KMS-11 (cell line): Measurements from ENCODE around the gene PDE2A.
A peak's percentile ranks its signal among the peaks of the same experiment; 100 is the strongest.

ENCODE experiments used
- H2AFZ ChIP-seq: fragments of 200-600 bp; sonication (generic); 2 replicates; pipeline ENCODE4 v1.6.1; 2016; ENCODE audit warnings: antibody characterized with exemption, mixed run types, low read depth
- H3K27ac ChIP-seq: fragments of 200-600 bp; sonication (generic); 2 replicates; pipeline ENCODE4 v1.6.1; 2016; ENCODE audit warnings: mild to moderate bottlenecking, mixed run types
- H3K27me3 ChIP-seq: fragments of 200-600 bp; sonication (generic); 2 replicates; pipeline ENCODE4 v1.6.1; 2017; ENCODE audit warnings: mild to moderate bottlenecking, low read depth, mixed run types, moderate library complexity; ENCODE audit not compliant: insufficient read depth
- H3K36me3 ChIP-seq: fragments of 200-600 bp; sonication (generic); 2 replicates; pipeline ENCODE4 v1.6.1; 2017; ENCODE audit warnings: mild to moderate bottlenecking, mixed run types; ENCODE audit not compliant: insufficient read depth
- H3K4me1 ChIP-seq: fragments of 200-600 bp; sonication (generic); 2 replicates; pipeline ENCODE4 v1.6.1; 2016; ENCODE audit warnings: mild to moderate bottlenecking, low read depth, mixed run types; ENCODE audit not compliant: poor library complexity, severe bottlenecking
- H3K4me2 ChIP-seq: fragments of 200-600 bp; sonication (generic); 2 replicates; pipeline ENCODE4 v1.7.0; 2016; ENCODE audit warnings: mild to moderate bottlenecking, mixed run types
- H3K4me3 ChIP-seq: fragments of 200-600 bp; sonication (generic); IDR thresholded peaks from 2 replicates; pipeline ENCODE4 v1.6.1; 2017; ENCODE audit warnings: low read depth, low read length, mixed read lengths; ENCODE audit not compliant: insufficient read depth
- H3K79me2 ChIP-seq: fragments of 200-600 bp; sonication (generic); 2 replicates; pipeline ENCODE4 v1.6.1; 2016; ENCODE audit warnings: low read depth, mixed run types; ENCODE audit not compliant: insufficient read depth
- H3K9ac ChIP-seq: fragments of 200-600 bp; sonication (generic); 2 replicates; pipeline ENCODE4 v1.6.1; 2016; ENCODE audit warnings: mild to moderate bottlenecking, mixed run types
- H4K20me1 ChIP-seq: fragments of 200-600 bp; sonication (generic); 2 replicates; pipeline ENCODE4 v1.6.1; 2016; ENCODE audit warnings: mild to moderate bottlenecking, mixed run types; ENCODE audit not compliant: insufficient read depth
- CTCF ChIP-seq: fragments of 200-600 bp; sonication (generic); conservative IDR thresholded peaks from 2 replicates; pipeline ENCODE4 v1.6.1; 2017; ENCODE audit warnings: low read depth, mild to moderate bottlenecking, antibody characterized with exemption, low read length, moderate library complexity, mixed read lengths

PDE2A gene

GRCh38 chr11:72721276-72721675, 47.1 kb upstream of the PDE2A start:
- Histone ChIP-seq H4K20me1 (no peaks in the 10 kb centered on the region), H3K36me3 (no peaks in the 10 kb centered on the region), H3K27me3 (no peaks in the 10 kb centered on the region), H3K79me2 (peaks cover 44% of the 10 kb centered on the region), H3K4me3 (no peak overlapping the region), H3K27ac (peak overlapping the region; percentile 59; the same call in 1 of the 2 replicates), H2AFZ (no peak overlapping the region), H3K4me2 (peak overlapping the region; percentile 98), H3K9ac (peak overlapping the region; percentile 62; the same call in 1 of the 2 replicates), H3K4me1 (peaks cover 46% of the 10 kb centered on the region)
- no peak for TF ChIP-seq CTCF

- H2AFZ ChIP-seq: no peak overlapping the region
- no peaks in the 10 kb centered on the region for H3K36me3 ChIP-seq
- H4K20me1 ChIP-seq: no peaks in the 10 kb centered on the region
- peaks cover 46% of the 10 kb centered on the region for H3K4me1 ChIP-seq
- H3K4me2 ChIP-seq: peak overlapping the region; percentile 98
- H3K9ac ChIP-seq: peak overlapping the region; percentile 62; the same call in 1 of the 2 replicates
- peaks cover 44% of the 10 kb centered on the region for H3K79me2 ChIP-seq
- H3K27ac ChIP-seq: peak overlapping the region; percentile 59; the same call in 1 of the 2 replicates
- no peak overlapping the region for H3K4me3 ChIP-seq
- TF ChIP-seq CTCF: no peak
- H3K27me3 ChIP-seq: no peaks in the 10 kb centered on the region
Measured at GRCh38 chr11:72720784-72721183, 46.6 kb upstream of the PDE2A start.

GRCh38 chr11:72720047-72720446, 45.8 kb upstream of the PDE2A start:
- Histone ChIP-seq H3K4me2 (peak overlapping the region; percentile 98), H4K20me1 (no peaks in the 10 kb centered on the region), H3K36me3 (no peaks in the 10 kb centered on the region), H3K79me2 (peaks cover 44% of the 10 kb centered on the region), H2AFZ (no peak overlapping the region), H3K4me3 (no peak overlapping the region), H3K27me3 (no peaks in the 10 kb centered on the region), H3K4me1 (peaks cover 46% of the 10 kb centered on the region), H3K27ac (peak overlapping the region; percentile 59), H3K9ac (peak overlapping the region; percentile 8; the same call in 1 of the 2 replicates)
- no peak for TF ChIP-seq CTCF

- no peaks in the 10 kb centered on the region for H3K27me3 ChIP-seq
- H3K4me1 ChIP-seq: peaks cover 46% of the 10 kb centered on the region
- H3K4me3 ChIP-seq: no peak overlapping the region
- no peak for TF ChIP-seq CTCF
- no peak overlapping the region for H2AFZ ChIP-seq
- H3K27ac ChIP-seq: peak overlapping the region; percentile 59
- peak overlapping the region; percentile 98 for H3K4me2 ChIP-seq
- no peaks in the 10 kb centered on the region for H4K20me1 ChIP-seq
- H3K36me3 ChIP-seq: no peaks in the 10 kb centered on the region
- H3K9ac ChIP-seq: peak overlapping the region; percentile 8; the same call in 1 of the 2 replicates
- peaks cover 44% of the 10 kb centered on the region for H3K79me2 ChIP-seq
Measured at GRCh38 chr11:72719551-72719950, 45.3 kb upstream of the PDE2A start.
